HEK293 (cell line): ENCODE measurements around the gene KLHL29.

ENCODE experiments used
- CTCF ChIA-PET: fragments of 350-600 bp; formaldehyde crosslinking; extraction: SDS; loops from one replicate; lab custom pipeline; 2021; ENCODE audit warnings: antibody characterized with exemption; lab: Yijun Ruan, JAX
- POLR2A ChIA-PET: fragments of 300-600 bp; formaldehyde crosslinking; extraction: SDS; loops from one replicate; lab custom pipeline; 2020; ENCODE audit warnings: antibody characterized with exemption, inconsistent platforms; lab: Yijun Ruan, JAX
- H3K27ac ChIP-seq: fragments of 200-500 bp; sonication (Bioruptor generic); 2 replicates; pipeline ENCODE4 v1.5.1; 2014; ENCODE audit warnings: low read depth, low read length, control low read depth, inconsistent platforms; ENCODE audit errors: extremely low read depth
- H3K36me3 ChIP-seq, 2 experiments: fragments of 200-500 bp in 1 of 2; sonication (Bioruptor generic) in 1 of 2; 1 replicate in 1 of 2; 2 replicates in 1 of 2; pipeline ENCODE4 v1.5.1; 2014 to 2017; ENCODE audit warnings: inconsistent platforms in 2 of 2, low read length in 2 of 2; ENCODE audit not compliant: control insufficient read depth in 2 of 2, insufficient read depth in 1 of 2
- H3K4me1 ChIP-seq: fragments of 200-500 bp; sonication (Bioruptor generic); 2 replicates; pipeline ENCODE4 v1.5.1; 2014; ENCODE audit warnings: mild to moderate bottlenecking, low read length, inconsistent platforms; ENCODE audit not compliant: control insufficient read depth, insufficient read depth
- H3K4me3 ChIP-seq: 2 replicates; pipeline ENCODE4 v1.5.1; 2011; ENCODE audit warnings: low read depth, mild to moderate bottlenecking, control low read depth, low read length, moderate library complexity
- H3K9me3 ChIP-seq: fragments of 200-500 bp; sonication (Bioruptor generic); 2 replicates; pipeline ENCODE4 v1.5.1; 2014; ENCODE audit warnings: low read depth, low read length, inconsistent platforms; ENCODE audit not compliant: control insufficient read depth, insufficient read depth
- BCL6B ChIP-seq: fragments of 450-650 bp; formaldehyde crosslinking; IDR thresholded peaks from 2 replicates; pipeline ENCODE4 v1.5.1; 2017; ENCODE audit warnings: missing biosample characterization, missing genetic modification characterization
- KLF16 ChIP-seq: fragments of 450-650 bp; formaldehyde crosslinking; IDR thresholded peaks from 2 replicates; pipeline ENCODE4 v1.5.1; 2017; ENCODE audit warnings: missing biosample characterization, missing genetic modification characterization
- PRDM1 ChIP-seq: fragments of 450-650 bp; formaldehyde crosslinking; IDR thresholded peaks from 2 replicates; pipeline ENCODE4; 2016; ENCODE audit warnings: missing biosample characterization, missing genetic modification characterization
- SCRT2 ChIP-seq: fragments of 450-650 bp; formaldehyde crosslinking; IDR thresholded peaks from 2 replicates; pipeline ENCODE4 v1.5.1; 2016; ENCODE audit warnings: missing biosample characterization, missing genetic modification characterization
- SP3 ChIP-seq: fragments of 450-650 bp; formaldehyde crosslinking; IDR thresholded peaks from 2 replicates; pipeline ENCODE4 v1.5.1; 2016; ENCODE audit warnings: missing biosample characterization, missing genetic modification characterization
- YY2 ChIP-seq: fragments of 450-650 bp; formaldehyde crosslinking; IDR thresholded peaks from 2 replicates; pipeline ENCODE4 v1.5.1; 2016; ENCODE audit warnings: missing biosample characterization, missing genetic modification characterization
- ZBTB17 ChIP-seq: fragments of 450-650 bp; formaldehyde crosslinking; IDR thresholded peaks from 2 replicates; pipeline ENCODE4 v1.5.1; 2016; ENCODE audit warnings: missing biosample characterization, missing genetic modification characterization
- ZBTB21 ChIP-seq: fragments of 450-650 bp; formaldehyde crosslinking; IDR thresholded peaks from 2 replicates; pipeline ENCODE4 v1.5.1; 2017; ENCODE audit warnings: missing biosample characterization, missing genetic modification characterization
- ZEB2 ChIP-seq: fragments of 450-650 bp; formaldehyde crosslinking; IDR thresholded peaks from 2 replicates; pipeline ENCODE4 v1.5.1; 2016; ENCODE audit warnings: missing biosample characterization, missing genetic modification characterization
- ZNF184 ChIP-seq: fragments of 450-650 bp; IDR thresholded peaks from 2 replicates; pipeline ENCODE4 v1.5.1; 2018; ENCODE audit warnings: missing biosample characterization, mild to moderate bottlenecking, missing genetic modification characterization
- ZNF26 ChIP-seq: fragments of 450-650 bp; formaldehyde crosslinking; IDR thresholded peaks from 2 replicates; pipeline ENCODE4 v1.5.1; 2016; ENCODE audit warnings: missing biosample characterization, missing genetic modification characterization
- ZNF362 ChIP-seq: fragments of 450-650 bp; formaldehyde crosslinking; IDR thresholded peaks from 2 replicates; pipeline ENCODE4 v1.5.1; 2016; ENCODE audit warnings: missing biosample characterization, missing genetic modification characterization
- ZNF366 ChIP-seq: fragments of 450-650 bp; formaldehyde crosslinking; conservative IDR thresholded peaks from 2 replicates; pipeline ENCODE4 v1.5.1; 2016; ENCODE audit warnings: missing biosample characterization, missing genetic modification characterization
- ZNF398 ChIP-seq: fragments of 450-650 bp; formaldehyde crosslinking; IDR thresholded peaks from 2 replicates; pipeline ENCODE4 v1.5.1; 2017; ENCODE audit warnings: missing biosample characterization, missing genetic modification characterization
- ZNF501 ChIP-seq: fragments of 450-650 bp; formaldehyde crosslinking; IDR thresholded peaks from 2 replicates; pipeline ENCODE4 v1.5.1; 2016; ENCODE audit warnings: missing biosample characterization, missing genetic modification characterization
- ZNF629 ChIP-seq: fragments of 450-650 bp; formaldehyde crosslinking; IDR thresholded peaks from 2 replicates; pipeline ENCODE4 v1.5.1; 2017; ENCODE audit warnings: missing biosample characterization, missing genetic modification characterization
- ZNF645 ChIP-seq: fragments of 450-650 bp; formaldehyde crosslinking; IDR thresholded peaks from 2 replicates; pipeline ENCODE4; 2016; ENCODE audit warnings: missing biosample characterization, missing genetic modification characterization
- ZNF660 ChIP-seq: fragments of 450-650 bp; IDR thresholded peaks from 2 replicates; pipeline ENCODE4 v1.5.1; 2018; ENCODE audit warnings: missing biosample characterization, mild to moderate bottlenecking, missing genetic modification characterization
- ZNF843 ChIP-seq: fragments of 450-650 bp; formaldehyde crosslinking; IDR thresholded peaks from 2 replicates; pipeline ENCODE4 v1.5.1; 2016; ENCODE audit warnings: missing biosample characterization, missing genetic modification characterization
- TF ChIP-seq, protein P1 (sequence below): fragments of 450-650 bp; formaldehyde crosslinking; IDR thresholded peaks from 2 replicates; pipeline ENCODE4 v1.5.1; 2016; ENCODE audit warnings: missing biosample characterization, missing genetic modification characterization, low read depth

KLHL29 gene

DNA sequence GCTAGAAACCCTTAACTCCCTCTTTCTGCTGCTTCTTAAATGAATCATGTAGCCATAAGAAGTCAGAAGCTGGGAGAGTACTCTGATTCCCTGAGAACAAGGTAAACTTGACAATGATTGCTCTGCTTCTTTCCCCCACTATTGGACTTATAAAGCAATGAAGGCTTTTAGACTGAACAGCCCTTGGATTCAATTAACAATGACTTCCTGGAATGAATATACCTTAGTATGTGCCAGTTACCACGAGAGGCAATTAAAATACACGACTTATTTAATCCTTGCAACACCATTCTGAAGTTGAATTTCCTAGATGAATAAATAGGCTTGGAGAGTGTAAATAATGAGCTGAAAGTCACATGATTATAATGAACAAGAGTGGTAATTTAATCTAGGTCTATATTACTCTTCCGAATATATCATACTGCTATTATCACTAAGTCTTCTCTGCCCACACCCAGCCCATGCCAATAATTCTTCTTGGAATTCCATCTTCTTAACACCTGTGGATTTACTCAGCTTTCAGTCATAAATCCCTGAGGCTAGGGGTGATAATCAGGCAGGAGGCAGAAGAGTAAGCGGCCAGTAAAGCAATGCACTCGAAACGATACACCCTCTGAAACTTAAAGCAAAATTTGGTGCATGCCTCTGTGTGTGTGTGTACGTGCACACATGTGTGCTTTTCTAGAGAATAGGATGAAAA is 371.8 kb downstream of the KLHL29 start:
- TF ChIP-seq SCRT2 (tag by site-specific recombination) (peak; percentile 79), BCL6B (peak; percentile 8; the same call in 1 of the 2 replicates), ZNF645 (tag by site-specific recombination) (no peak)
- CTCF ChIA-PET, result no interaction called here
- H3K36me3 ChIP-seq, result peaks cover 0 to 6% of the 10 kb centered on the region in 2 experiments; a peak in 2 of 3 replicates

DNA sequence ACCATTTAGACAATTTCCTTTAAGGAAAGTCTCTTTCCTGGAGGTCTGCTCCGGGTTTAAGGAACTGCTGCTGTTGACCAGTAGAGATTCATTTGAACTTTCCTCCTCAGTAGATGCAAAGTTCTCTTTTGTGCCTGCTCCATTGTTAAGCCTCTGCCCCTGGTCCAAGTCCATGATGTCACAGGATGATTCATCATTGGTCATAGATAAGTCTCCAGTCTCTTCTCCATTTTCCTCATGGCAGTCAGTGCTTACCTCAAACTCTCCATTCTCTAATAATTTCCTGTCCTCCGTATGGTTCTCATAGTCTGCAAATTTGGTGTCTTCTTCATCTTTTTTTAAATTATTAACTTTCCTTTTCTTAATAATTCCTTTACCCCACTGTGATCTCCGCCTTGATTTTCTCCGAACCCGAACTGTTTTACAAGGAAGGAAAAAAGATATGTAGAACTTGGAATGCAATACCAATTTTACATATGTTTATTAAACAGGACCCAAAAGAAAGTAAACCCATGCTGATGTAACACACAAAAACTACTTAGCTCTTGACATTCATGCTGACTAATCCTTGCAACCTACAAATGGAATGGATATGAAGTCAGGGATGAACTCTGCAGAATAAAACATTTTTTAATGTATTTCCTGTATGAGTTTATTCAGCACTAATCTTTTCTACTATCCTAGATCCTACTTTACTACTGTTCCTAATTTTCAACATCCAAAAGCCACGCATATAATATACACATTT is 372.9 kb downstream of the KLHL29 start:
- Histone ChIP-seq H3K27ac (no peak overlapping the region), H3K9me3 (no peaks in the 10 kb centered on the region), H3K4me1 (peaks cover 17% of the 10 kb centered on the region), H3K4me3 (no peak overlapping the region), H3K36me3 (peaks cover 0 to 6% of the 10 kb centered on the region in 2 experiments; a peak in 2 of 3 replicates)
- CTCF ChIA-PET, result no interaction called here
- peak; percentile 60 for TF ChIP-seq PRDM1 (tag by site-specific recombination)
- TF ChIP-seq ZNF398, result no peak
- TF ChIP-seq KLF16 (tag by site-specific recombination), result no peak
- no peak for TF ChIP-seq YY2 (tag by site-specific recombination)
- peak; percentile 63 for TF ChIP-seq ZNF362 (tag by site-specific recombination)
- peak; percentile 95 for TF ChIP-seq ZNF629 (tag by site-specific recombination)
- TF ChIP-seq ZNF366 (tag by site-specific recombination), result peak; percentile 68
- TF ChIP-seq ZNF26 (tag by site-specific recombination), result no peak
- TF ChIP-seq, protein P1, sequence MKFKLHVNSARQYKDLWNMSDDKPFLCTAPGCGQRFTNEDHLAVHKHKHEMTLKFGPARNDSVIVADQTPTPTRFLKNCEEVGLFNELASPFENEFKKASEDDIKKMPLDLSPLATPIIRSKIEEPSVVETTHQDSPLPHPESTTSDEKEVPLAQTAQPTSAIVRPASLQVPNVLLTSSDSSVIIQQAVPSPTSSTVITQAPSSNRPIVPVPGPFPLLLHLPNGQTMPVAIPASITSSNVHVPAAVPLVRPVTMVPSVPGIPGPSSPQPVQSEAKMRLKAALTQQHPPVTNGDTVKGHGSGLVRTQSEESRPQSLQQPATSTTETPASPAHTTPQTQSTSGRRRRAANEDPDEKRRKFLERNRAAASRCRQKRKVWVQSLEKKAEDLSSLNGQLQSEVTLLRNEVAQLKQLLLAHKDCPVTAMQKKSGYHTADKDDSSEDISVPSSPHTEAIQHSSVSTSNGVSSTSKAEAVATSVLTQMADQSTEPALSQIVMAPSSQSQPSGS (tag by site-specific recombination), result peak; percentile 64
- TF ChIP-seq ZEB2 (tag by site-specific recombination), result 0 out of 2 replicates have a peak, but pooled peaks have one; percentile 22
- TF ChIP-seq ZNF843 (tag by site-specific recombination), result no peak
- no peak for TF ChIP-seq ZNF501
- 0 out of 2 replicates have a peak, but pooled peaks have one; percentile 20 for TF ChIP-seq SP3 (tag by site-specific recombination)
- TF ChIP-seq ZBTB21, result peak; percentile 87
- TF ChIP-seq ZNF184 (tag by site-specific recombination), result peak; percentile 57; the same call in 1 of the 2 replicates
- peak; percentile 39; the same call in 1 of the 2 replicates for TF ChIP-seq ZNF660 (tag by site-specific recombination)
- peak; percentile 54 for TF ChIP-seq ZBTB17 (tag by site-specific recombination)
- POLR2A ChIA-PET, result no interaction called here

More for the DNA sequence above, 371.8 kb downstream of the KLHL29 start:
- Histone ChIP-seq H3K27ac (no peak overlapping the region), H3K4me1 (peaks cover 14% of the 10 kb centered on the region), H3K9me3 (no peaks in the 10 kb centered on the region), H3K4me3 (no peak overlapping the region)
- POLR2A ChIA-PET, result no interaction called here
